ENCODE measurements around the gene COL1A2. TPM values are rescaled to one million over a fixed set of nuclear protein-coding genes. Genes with fewer than 3 reads are reported as not detected.

The COL1A2 gene
- total RNA-seq, 1 experiment from 2014 or later = 81.2 TPM

DNA sequence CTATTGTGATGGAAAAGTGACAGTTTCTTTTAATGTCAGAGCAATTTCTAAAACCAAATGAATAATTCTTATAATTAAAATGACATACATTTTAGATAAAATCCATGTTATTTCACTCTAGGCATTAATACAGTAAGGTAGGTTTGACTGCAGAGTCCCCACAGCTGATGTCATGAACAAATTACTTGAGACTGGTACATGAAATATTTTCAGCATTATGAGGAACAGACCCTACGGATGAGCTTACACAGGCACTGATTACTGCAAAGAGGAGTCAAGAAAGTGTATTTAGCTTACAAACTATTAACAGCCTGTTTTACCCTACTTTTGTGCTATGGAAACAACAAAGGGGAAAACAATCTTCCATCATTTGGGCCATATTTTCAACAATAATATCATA is 8.9 kb downstream of the COL1A2 start:
- no peak for ATAC-seq
- Mint-ChIP-seq H3K27ac (no peak overlapping the region), H3K4me3 (no peak overlapping the region), H3K4me1 (no peaks in the 10 kb centered on the region), H3K36me3 (peaks cover 66% of the 10 kb centered on the region), H3K9me3 (no peaks in the 10 kb centered on the region), H3K27me3 (ENCODE audit: low read depth) (no peaks in the 10 kb centered on the region)
- ChIA-PET CTCF (interaction anchor here (1.1 kb wide), 1 partner anchor 115 kb away, joined by 3 read pairs; no protein-coding TSS in a partner anchor), POLR2A (no interaction called here)
- DNase-seq (ENCODE audit: low spot score) = no peak
- TF ChIP-seq ATF1 (CRISPR knock-in tag; IDR thresholded peaks at IDR 0.05) = no peak

DNA sequence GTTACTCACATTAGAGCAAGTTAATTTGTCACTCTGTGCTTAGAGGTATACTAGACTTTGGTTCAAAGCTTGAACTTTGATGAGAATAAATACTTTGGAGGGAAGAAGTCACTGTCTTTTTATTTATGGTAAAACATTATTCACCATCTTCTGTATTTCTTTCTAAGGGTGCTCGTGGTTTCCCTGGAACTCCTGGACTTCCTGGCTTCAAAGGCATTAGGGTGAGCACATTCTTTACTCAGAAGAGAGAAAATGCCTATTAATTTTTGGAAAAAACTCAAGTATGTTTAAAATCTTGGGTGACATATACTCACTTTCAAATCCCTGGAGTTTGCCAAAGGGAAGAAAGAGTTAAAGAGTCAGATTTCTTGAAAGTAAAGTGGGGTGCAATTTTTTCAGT is 10.8 kb downstream of the COL1A2 start:
- no peak for DNase-seq (ENCODE audit: low spot score)
- CTCF ChIA-PET = no interaction called here
- TF ChIP-seq JAZF1 (CRISPR knock-in tag; IDR thresholded peaks at IDR 0.05) (no peak), HMGA2 (CRISPR knock-in tag; IDR thresholded peaks at IDR 0.05) (no peak), PRRX2 (CRISPR knock-in tag; IDR thresholded peaks at IDR 0.05) (no peak), TEAD1 (CRISPR knock-in tag; IDR thresholded peaks at IDR 0.05) (no peak), GTF2I (CRISPR knock-in tag; conservative IDR thresholded peaks at IDR 0.05) (no peak), ZNF416 (CRISPR knock-in tag; IDR thresholded peaks at IDR 0.05) (no peak), ZNF317 (CRISPR knock-in tag; IDR thresholded peaks at IDR 0.05; ENCODE audit: borderline replicate concordance, low read depth) (no peak), ZNF423 (CRISPR knock-in tag; IDR thresholded peaks at IDR 0.05) (no peak), MXD4 (CRISPR knock-in tag; IDR thresholded peaks at IDR 0.05; ENCODE audit: borderline replicate concordance) (no peak), MYBL2 (CRISPR knock-in tag; IDR thresholded peaks at IDR 0.05) (no peak), NR3C1 (CRISPR knock-in tag; conservative IDR thresholded peaks at IDR 0.05; ENCODE audit: low read depth) (no peak)
- TF ChIP-seq, protein P1, sequence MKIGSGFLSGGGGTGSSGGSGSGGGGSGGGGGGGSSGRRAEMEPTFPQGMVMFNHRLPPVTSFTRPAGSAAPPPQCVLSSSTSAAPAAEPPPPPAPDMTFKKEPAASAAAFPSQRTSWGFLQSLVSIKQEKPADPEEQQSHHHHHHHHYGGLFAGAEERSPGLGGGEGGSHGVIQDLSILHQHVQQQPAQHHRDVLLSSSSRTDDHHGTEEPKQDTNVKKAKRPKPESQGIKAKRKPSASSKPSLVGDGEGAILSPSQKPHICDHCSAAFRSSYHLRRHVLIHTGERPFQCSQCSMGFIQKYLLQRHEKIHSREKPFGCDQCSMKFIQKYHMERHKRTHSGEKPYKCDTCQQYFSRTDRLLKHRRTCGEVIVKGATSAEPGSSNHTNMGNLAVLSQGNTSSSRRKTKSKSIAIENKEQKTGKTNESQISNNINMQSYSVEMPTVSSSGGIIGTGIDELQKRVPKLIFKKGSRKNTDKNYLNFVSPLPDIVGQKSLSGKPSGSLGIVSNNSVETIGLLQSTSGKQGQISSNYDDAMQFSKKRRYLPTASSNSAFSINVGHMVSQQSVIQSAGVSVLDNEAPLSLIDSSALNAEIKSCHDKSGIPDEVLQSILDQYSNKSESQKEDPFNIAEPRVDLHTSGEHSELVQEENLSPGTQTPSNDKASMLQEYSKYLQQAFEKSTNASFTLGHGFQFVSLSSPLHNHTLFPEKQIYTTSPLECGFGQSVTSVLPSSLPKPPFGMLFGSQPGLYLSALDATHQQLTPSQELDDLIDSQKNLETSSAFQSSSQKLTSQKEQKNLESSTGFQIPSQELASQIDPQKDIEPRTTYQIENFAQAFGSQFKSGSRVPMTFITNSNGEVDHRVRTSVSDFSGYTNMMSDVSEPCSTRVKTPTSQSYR (CRISPR knock-in tag; IDR thresholded peaks at IDR 0.05) = no peak
- TF ChIP-seq, protein P2, sequence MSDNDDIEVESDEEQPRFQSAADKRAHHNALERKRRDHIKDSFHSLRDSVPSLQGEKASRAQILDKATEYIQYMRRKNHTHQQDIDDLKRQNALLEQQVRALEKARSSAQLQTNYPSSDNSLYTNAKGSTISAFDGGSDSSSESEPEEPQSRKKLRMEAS (CRISPR knock-in tag; IDR thresholded peaks at IDR 0.05) = no peak
- TF ChIP-seq, protein P3, sequence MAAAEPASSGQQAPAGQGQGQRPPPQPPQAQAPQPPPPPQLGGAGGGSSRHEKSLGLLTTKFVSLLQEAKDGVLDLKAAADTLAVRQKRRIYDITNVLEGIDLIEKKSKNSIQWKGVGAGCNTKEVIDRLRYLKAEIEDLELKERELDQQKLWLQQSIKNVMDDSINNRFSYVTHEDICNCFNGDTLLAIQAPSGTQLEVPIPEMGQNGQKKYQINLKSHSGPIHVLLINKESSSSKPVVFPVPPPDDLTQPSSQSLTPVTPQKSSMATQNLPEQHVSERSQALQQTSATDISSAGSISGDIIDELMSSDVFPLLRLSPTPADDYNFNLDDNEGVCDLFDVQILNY (CRISPR knock-in tag; IDR thresholded peaks at IDR 0.05) = no peak
- TF ChIP-seq, protein P4, sequence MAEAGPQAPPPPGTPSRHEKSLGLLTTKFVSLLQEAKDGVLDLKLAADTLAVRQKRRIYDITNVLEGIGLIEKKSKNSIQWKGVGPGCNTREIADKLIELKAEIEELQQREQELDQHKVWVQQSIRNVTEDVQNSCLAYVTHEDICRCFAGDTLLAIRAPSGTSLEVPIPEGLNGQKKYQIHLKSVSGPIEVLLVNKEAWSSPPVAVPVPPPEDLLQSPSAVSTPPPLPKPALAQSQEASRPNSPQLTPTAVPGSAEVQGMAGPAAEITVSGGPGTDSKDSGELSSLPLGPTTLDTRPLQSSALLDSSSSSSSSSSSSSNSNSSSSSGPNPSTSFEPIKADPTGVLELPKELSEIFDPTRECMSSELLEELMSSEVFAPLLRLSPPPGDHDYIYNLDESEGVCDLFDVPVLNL (CRISPR knock-in tag; IDR thresholded peaks at IDR 0.05; ENCODE audit: borderline replicate concordance, low read depth) = no peak
- TF ChIP-seq, protein P5, sequence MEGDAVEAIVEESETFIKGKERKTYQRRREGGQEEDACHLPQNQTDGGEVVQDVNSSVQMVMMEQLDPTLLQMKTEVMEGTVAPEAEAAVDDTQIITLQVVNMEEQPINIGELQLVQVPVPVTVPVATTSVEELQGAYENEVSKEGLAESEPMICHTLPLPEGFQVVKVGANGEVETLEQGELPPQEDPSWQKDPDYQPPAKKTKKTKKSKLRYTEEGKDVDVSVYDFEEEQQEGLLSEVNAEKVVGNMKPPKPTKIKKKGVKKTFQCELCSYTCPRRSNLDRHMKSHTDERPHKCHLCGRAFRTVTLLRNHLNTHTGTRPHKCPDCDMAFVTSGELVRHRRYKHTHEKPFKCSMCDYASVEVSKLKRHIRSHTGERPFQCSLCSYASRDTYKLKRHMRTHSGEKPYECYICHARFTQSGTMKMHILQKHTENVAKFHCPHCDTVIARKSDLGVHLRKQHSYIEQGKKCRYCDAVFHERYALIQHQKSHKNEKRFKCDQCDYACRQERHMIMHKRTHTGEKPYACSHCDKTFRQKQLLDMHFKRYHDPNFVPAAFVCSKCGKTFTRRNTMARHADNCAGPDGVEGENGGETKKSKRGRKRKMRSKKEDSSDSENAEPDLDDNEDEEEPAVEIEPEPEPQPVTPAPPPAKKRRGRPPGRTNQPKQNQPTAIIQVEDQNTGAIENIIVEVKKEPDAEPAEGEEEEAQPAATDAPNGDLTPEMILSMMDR (IDR thresholded peaks at IDR 0.05) = no peak
- TF ChIP-seq, protein P6, sequence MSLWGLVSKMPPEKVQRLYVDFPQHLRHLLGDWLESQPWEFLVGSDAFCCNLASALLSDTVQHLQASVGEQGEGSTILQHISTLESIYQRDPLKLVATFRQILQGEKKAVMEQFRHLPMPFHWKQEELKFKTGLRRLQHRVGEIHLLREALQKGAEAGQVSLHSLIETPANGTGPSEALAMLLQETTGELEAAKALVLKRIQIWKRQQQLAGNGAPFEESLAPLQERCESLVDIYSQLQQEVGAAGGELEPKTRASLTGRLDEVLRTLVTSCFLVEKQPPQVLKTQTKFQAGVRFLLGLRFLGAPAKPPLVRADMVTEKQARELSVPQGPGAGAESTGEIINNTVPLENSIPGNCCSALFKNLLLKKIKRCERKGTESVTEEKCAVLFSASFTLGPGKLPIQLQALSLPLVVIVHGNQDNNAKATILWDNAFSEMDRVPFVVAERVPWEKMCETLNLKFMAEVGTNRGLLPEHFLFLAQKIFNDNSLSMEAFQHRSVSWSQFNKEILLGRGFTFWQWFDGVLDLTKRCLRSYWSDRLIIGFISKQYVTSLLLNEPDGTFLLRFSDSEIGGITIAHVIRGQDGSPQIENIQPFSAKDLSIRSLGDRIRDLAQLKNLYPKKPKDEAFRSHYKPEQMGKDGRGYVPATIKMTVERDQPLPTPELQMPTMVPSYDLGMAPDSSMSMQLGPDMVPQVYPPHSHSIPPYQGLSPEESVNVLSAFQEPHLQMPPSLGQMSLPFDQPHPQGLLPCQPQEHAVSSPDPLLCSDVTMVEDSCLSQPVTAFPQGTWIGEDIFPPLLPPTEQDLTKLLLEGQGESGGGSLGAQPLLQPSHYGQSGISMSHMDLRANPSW (CRISPR knock-in tag; conservative IDR thresholded peaks at IDR 0.05; ENCODE audit: low read depth) = no peak
- TF ChIP-seq, protein P7, sequence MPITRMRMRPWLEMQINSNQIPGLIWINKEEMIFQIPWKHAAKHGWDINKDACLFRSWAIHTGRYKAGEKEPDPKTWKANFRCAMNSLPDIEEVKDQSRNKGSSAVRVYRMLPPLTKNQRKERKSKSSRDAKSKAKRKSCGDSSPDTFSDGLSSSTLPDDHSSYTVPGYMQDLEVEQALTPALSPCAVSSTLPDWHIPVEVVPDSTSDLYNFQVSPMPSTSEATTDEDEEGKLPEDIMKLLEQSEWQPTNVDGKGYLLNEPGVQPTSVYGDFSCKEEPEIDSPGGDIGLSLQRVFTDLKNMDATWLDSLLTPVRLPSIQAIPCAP (CRISPR knock-in tag; IDR thresholded peaks at IDR 0.05) = no peak
- TF ChIP-seq, protein P8, sequence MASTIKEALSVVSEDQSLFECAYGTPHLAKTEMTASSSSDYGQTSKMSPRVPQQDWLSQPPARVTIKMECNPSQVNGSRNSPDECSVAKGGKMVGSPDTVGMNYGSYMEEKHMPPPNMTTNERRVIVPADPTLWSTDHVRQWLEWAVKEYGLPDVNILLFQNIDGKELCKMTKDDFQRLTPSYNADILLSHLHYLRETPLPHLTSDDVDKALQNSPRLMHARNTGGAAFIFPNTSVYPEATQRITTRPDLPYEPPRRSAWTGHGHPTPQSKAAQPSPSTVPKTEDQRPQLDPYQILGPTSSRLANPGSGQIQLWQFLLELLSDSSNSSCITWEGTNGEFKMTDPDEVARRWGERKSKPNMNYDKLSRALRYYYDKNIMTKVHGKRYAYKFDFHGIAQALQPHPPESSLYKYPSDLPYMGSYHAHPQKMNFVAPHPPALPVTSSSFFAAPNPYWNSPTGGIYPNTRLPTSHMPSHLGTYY (CRISPR knock-in tag; IDR thresholded peaks at IDR 0.05) = no peak
- TF ChIP-seq, protein P9, sequence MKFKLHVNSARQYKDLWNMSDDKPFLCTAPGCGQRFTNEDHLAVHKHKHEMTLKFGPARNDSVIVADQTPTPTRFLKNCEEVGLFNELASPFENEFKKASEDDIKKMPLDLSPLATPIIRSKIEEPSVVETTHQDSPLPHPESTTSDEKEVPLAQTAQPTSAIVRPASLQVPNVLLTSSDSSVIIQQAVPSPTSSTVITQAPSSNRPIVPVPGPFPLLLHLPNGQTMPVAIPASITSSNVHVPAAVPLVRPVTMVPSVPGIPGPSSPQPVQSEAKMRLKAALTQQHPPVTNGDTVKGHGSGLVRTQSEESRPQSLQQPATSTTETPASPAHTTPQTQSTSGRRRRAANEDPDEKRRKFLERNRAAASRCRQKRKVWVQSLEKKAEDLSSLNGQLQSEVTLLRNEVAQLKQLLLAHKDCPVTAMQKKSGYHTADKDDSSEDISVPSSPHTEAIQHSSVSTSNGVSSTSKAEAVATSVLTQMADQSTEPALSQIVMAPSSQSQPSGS (CRISPR knock-in tag; IDR thresholded peaks at IDR 0.05; ENCODE audit: borderline replicate concordance, low read depth) = no peak
- Mint-ChIP-seq H3K36me3 (peaks cover 76% of the 10 kb centered on the region), H3K4me3 (no peak overlapping the region), H3K27me3 (ENCODE audit: low read depth) (no peaks in the 10 kb centered on the region), H3K9me3 (no peaks in the 10 kb centered on the region), H3K4me1 (no peaks in the 10 kb centered on the region), H3K27ac (no peak overlapping the region)
- no peak for ATAC-seq
- POLR2A ChIA-PET = no interaction called here

Data from WTC11 (cell line).